ENCODE measurements around the gene VAT1L. TPM values are rescaled to one million over a fixed set of nuclear protein-coding genes. Genes with fewer than 3 reads are reported as not detected.

Gene VAT1L
- total RNA-seq, 1 experiment from 2014 or later: 19.1 TPM

GRCh38 chr16:78007121-78007520 lies 218.8 kb downstream of the VAT1L start:
- TF ChIP-seq, protein P1, sequence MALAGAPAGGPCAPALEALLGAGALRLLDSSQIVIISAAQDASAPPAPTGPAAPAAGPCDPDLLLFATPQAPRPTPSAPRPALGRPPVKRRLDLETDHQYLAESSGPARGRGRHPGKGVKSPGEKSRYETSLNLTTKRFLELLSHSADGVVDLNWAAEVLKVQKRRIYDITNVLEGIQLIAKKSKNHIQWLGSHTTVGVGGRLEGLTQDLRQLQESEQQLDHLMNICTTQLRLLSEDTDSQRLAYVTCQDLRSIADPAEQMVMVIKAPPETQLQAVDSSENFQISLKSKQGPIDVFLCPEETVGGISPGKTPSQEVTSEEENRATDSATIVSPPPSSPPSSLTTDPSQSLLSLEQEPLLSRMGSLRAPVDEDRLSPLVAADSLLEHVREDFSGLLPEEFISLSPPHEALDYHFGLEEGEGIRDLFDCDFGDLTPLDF (CRISPR knock-in tag; IDR thresholded peaks at IDR 0.05): no peak
- TF ChIP-seq ZNF317 (CRISPR knock-in tag; IDR thresholded peaks at IDR 0.05; ENCODE audit: borderline replicate concordance, low read depth): no peak
- TF ChIP-seq USF1 (CRISPR knock-in tag; IDR thresholded peaks at IDR 0.05): no peak
- no peak for TF ChIP-seq ZNF232 (CRISPR knock-in tag; IDR thresholded peaks at IDR 0.05)
- TF ChIP-seq, protein P2, sequence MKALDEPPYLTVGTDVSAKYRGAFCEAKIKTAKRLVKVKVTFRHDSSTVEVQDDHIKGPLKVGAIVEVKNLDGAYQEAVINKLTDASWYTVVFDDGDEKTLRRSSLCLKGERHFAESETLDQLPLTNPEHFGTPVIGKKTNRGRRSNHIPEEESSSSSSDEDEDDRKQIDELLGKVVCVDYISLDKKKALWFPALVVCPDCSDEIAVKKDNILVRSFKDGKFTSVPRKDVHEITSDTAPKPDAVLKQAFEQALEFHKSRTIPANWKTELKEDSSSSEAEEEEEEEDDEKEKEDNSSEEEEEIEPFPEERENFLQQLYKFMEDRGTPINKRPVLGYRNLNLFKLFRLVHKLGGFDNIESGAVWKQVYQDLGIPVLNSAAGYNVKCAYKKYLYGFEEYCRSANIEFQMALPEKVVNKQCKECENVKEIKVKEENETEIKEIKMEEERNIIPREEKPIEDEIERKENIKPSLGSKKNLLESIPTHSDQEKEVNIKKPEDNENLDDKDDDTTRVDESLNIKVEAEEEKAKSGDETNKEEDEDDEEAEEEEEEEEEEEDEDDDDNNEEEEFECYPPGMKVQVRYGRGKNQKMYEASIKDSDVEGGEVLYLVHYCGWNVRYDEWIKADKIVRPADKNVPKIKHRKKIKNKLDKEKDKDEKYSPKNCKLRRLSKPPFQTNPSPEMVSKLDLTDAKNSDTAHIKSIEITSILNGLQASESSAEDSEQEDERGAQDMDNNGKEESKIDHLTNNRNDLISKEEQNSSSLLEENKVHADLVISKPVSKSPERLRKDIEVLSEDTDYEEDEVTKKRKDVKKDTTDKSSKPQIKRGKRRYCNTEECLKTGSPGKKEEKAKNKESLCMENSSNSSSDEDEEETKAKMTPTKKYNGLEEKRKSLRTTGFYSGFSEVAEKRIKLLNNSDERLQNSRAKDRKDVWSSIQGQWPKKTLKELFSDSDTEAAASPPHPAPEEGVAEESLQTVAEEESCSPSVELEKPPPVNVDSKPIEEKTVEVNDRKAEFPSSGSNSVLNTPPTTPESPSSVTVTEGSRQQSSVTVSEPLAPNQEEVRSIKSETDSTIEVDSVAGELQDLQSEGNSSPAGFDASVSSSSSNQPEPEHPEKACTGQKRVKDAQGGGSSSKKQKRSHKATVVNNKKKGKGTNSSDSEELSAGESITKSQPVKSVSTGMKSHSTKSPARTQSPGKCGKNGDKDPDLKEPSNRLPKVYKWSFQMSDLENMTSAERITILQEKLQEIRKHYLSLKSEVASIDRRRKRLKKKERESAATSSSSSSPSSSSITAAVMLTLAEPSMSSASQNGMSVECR (CRISPR knock-in tag; IDR thresholded peaks at IDR 0.05; ENCODE audit: borderline replicate concordance): no peak
- no peak for TF ChIP-seq CDX4 (CRISPR knock-in tag; IDR thresholded peaks at IDR 0.05; ENCODE audit: borderline replicate concordance)
- no peak for TF ChIP-seq ZNF396 (CRISPR knock-in tag; IDR thresholded peaks at IDR 0.05; ENCODE audit: borderline replicate concordance)
- TF ChIP-seq CBFB (CRISPR knock-in tag; IDR thresholded peaks at IDR 0.05; ENCODE audit: low read depth): no peak
- no peak for TF ChIP-seq ZSCAN18 (CRISPR knock-in tag; IDR thresholded peaks at IDR 0.05)
- TF ChIP-seq, protein P3, sequence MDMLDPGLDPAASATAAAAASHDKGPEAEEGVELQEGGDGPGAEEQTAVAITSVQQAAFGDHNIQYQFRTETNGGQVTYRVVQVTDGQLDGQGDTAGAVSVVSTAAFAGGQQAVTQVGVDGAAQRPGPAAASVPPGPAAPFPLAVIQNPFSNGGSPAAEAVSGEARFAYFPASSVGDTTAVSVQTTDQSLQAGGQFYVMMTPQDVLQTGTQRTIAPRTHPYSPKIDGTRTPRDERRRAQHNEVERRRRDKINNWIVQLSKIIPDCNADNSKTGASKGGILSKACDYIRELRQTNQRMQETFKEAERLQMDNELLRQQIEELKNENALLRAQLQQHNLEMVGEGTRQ (CRISPR knock-in tag; IDR thresholded peaks at IDR 0.05): no peak
- TF ChIP-seq, protein P4, sequence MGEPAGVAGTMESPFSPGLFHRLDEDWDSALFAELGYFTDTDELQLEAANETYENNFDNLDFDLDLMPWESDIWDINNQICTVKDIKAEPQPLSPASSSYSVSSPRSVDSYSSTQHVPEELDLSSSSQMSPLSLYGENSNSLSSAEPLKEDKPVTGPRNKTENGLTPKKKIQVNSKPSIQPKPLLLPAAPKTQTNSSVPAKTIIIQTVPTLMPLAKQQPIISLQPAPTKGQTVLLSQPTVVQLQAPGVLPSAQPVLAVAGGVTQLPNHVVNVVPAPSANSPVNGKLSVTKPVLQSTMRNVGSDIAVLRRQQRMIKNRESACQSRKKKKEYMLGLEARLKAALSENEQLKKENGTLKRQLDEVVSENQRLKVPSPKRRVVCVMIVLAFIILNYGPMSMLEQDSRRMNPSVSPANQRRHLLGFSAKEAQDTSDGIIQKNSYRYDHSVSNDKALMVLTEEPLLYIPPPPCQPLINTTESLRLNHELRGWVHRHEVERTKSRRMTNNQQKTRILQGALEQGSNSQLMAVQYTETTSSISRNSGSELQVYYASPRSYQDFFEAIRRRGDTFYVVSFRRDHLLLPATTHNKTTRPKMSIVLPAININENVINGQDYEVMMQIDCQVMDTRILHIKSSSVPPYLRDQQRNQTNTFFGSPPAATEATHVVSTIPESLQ (CRISPR knock-in tag; IDR thresholded peaks at IDR 0.05): no peak
- ATAC-seq (no peak), DNase-seq (ENCODE audit: low spot score) (no peak)
- POLR2A ChIA-PET: no interaction called here
- H3K27me3 Mint-ChIP-seq (ENCODE audit: low read depth): no peaks in the 10 kb centered on the region
- no peaks in the 10 kb centered on the region for H3K36me3 Mint-ChIP-seq
- no peak overlapping the region for H3K4me3 Mint-ChIP-seq
- peaks cover 10% of the 10 kb centered on the region for H3K4me1 Mint-ChIP-seq
- no peak overlapping the region for H3K27ac Mint-ChIP-seq
- CTCF ChIA-PET: interaction anchor here (0.6 to 1.3 kb wide), 3 partner anchors 12 to 344 kb away, joined by 3 read pairs; no protein-coding TSS in a partner anchor
- H3K9me3 Mint-ChIP-seq: no peaks in the 10 kb centered on the region

- H3K27me3 Mint-ChIP-seq (ENCODE audit: low read depth): no peaks in the 10 kb centered on the region; the same call in 1 of the 2 replicates
- ATAC-seq (peak; percentile 80), DNase-seq (ENCODE audit: low spot score) (no peak)
- POLR2A ChIA-PET: no interaction called here
- no peak within 1 kb of the TSS for H3K27ac Mint-ChIP-seq
- H3K4me3 Mint-ChIP-seq: no peak within 1 kb of the TSS
- no peaks in the 10 kb centered on the region for H3K36me3 Mint-ChIP-seq
- CTCF ChIA-PET: interaction anchor here (0.9 to 1.4 kb wide), 2 partner anchors 20 to 72 kb away, joined by 4 to 8 read pairs; no protein-coding TSS in a partner anchor
- H3K4me1 Mint-ChIP-seq: peaks cover 25% of the 10 kb centered on the region
- H3K9me3 Mint-ChIP-seq: peaks cover 15% of the 10 kb centered on the region
- TF ChIP-seq JAZF1 (CRISPR knock-in tag; IDR thresholded peaks at IDR 0.05): no peak
- no peak for TF ChIP-seq ZNF263 (CRISPR knock-in tag; IDR thresholded peaks at IDR 0.05; ENCODE audit: low read depth)
- TF ChIP-seq ERG (CRISPR knock-in tag; IDR thresholded peaks at IDR 0.05): no peak
- TF ChIP-seq ZSCAN18 (CRISPR knock-in tag; IDR thresholded peaks at IDR 0.05): no peak
- TF ChIP-seq TP53 (CRISPR knock-in tag; IDR thresholded peaks at IDR 0.05): no peak
- TF ChIP-seq NFE2L1 (CRISPR knock-in tag; IDR thresholded peaks at IDR 0.05): no peak
- no peak for TF ChIP-seq GTF2I (CRISPR knock-in tag; conservative IDR thresholded peaks at IDR 0.05)
- no peak for TF ChIP-seq SOX15 (CRISPR knock-in tag; IDR thresholded peaks at IDR 0.05)
- TF ChIP-seq, protein P5, sequence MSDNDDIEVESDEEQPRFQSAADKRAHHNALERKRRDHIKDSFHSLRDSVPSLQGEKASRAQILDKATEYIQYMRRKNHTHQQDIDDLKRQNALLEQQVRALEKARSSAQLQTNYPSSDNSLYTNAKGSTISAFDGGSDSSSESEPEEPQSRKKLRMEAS (CRISPR knock-in tag; IDR thresholded peaks at IDR 0.05): no peak
Observed at GRCh38 chr16:78022347-78023060, 234.1 kb downstream of the VAT1L start, which contains the start of gene CLEC3A. CLEC3A (plus strand) TSS chr16:78022548; CDS start chr16:78022627, 79 bp downstream.
